ENCODE data around the gene SAXO1. TPM values are rescaled to one million over a fixed set of nuclear protein-coding genes. Genes with fewer than 3 reads are reported as not detected.

SAXO1 gene
- total and polyA plus RNA-seq, 4 donors = under 0.01 to 0.05 (median 0.01) TPM; not detected in 1

DNA sequence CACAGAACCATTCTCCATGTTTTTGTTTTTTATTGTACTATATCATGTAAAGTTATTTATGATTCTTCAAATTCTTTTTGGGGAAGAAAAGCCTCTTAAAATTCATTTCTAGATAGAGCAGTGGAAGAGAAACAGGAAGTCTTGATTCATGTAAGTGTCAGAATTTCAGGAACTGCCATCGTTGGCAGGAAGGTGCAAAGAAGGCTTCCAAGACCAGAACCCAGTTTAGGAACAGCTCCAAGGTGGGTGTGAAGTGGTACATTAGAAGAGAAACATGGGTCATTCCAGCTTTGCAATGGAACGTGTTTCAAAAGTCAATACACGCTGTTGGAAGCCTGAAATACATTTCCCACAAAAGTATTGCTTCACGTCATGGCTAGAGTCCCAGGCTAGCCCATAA lies 14.8 kb downstream of the SAXO1 start:
- H3K4me1 ChIP-seq (ENCODE audit: control insufficient read depth in 4 of 4, insufficient read depth in 4 of 4, low read length in 3 of 4) = no peaks in the 10 kb centered on the region
- WGBS = 63% methylated on average over 4 of the region's 4 CpGs
- DNase-seq (ENCODE audit: low spot score) = no peak

DNA sequence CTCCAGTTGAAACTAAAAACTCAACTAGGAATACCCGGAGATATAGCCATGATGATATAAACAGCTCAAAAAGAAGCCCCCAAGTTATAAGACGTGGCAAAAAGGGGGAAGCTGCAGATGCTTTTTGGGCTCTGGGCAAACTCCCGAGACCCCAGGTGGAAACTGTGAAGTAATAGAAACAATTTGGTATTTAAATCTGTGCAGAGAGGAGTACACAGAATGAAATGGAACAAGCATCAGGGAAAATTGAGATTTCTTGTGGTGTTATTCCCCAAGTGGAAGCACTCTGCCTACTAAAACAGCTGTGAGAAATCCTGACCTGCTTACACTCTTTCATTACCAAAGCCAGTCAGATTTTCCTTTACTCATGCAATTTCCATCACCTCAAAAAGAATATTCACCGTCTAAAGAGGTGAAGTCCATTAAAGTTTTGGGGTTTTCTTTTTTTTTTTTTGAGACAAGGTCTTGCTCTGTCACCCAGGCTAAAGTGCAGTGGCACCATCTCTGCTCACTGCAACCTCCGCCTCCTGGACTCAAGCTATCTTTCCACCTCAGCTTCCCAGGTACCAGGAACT lies 23.5 kb downstream of the SAXO1 start:
- H3K4me3 ChIP-seq (ENCODE audit: low read depth in 1 of 3, low read length in 3 of 3) = no peak overlapping the region
- TF ChIP-seq, protein P1, sequence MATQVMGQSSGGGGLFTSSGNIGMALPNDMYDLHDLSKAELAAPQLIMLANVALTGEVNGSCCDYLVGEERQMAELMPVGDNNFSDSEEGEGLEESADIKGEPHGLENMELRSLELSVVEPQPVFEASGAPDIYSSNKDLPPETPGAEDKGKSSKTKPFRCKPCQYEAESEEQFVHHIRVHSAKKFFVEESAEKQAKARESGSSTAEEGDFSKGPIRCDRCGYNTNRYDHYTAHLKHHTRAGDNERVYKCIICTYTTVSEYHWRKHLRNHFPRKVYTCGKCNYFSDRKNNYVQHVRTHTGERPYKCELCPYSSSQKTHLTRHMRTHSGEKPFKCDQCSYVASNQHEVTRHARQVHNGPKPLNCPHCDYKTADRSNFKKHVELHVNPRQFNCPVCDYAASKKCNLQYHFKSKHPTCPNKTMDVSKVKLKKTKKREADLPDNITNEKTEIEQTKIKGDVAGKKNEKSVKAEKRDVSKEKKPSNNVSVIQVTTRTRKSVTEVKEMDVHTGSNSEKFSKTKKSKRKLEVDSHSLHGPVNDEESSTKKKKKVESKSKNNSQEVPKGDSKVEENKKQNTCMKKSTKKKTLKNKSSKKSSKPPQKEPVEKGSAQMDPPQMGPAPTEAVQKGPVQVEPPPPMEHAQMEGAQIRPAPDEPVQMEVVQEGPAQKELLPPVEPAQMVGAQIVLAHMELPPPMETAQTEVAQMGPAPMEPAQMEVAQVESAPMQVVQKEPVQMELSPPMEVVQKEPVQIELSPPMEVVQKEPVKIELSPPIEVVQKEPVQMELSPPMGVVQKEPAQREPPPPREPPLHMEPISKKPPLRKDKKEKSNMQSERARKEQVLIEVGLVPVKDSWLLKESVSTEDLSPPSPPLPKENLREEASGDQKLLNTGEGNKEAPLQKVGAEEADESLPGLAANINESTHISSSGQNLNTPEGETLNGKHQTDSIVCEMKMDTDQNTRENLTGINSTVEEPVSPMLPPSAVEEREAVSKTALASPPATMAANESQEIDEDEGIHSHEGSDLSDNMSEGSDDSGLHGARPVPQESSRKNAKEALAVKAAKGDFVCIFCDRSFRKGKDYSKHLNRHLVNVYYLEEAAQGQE (IDR thresholded peaks at IDR 0.05) = no peak
- TF ChIP-seq RXRA (IDR thresholded peaks at IDR 0.05) (no peak), RAD21 (IDR thresholded peaks at IDR 0.05) (no peak), HNF4A (conservative IDR thresholded peaks at IDR 0.05) (no peak), JUND (IDR thresholded peaks at IDR 0.05) (no peak), NR2F2 (IDR thresholded peaks at IDR 0.05) (no peak), GABPA (IDR thresholded peaks at IDR 0.05 in 1 of 2, conservative IDR thresholded peaks at IDR 0.05 in 1 of 2) (no peak), SP1 (IDR thresholded peaks at IDR 0.05) (no peak), FOXA2 (IDR thresholded peaks at IDR 0.05) (no peak), FOXA1 (IDR thresholded peaks at IDR 0.05) (no peak), HNF4G (IDR thresholded peaks at IDR 0.05) (no peak), YY1 (IDR thresholded peaks at IDR 0.05) (no peak)
- TF ChIP-seq, protein P2, sequence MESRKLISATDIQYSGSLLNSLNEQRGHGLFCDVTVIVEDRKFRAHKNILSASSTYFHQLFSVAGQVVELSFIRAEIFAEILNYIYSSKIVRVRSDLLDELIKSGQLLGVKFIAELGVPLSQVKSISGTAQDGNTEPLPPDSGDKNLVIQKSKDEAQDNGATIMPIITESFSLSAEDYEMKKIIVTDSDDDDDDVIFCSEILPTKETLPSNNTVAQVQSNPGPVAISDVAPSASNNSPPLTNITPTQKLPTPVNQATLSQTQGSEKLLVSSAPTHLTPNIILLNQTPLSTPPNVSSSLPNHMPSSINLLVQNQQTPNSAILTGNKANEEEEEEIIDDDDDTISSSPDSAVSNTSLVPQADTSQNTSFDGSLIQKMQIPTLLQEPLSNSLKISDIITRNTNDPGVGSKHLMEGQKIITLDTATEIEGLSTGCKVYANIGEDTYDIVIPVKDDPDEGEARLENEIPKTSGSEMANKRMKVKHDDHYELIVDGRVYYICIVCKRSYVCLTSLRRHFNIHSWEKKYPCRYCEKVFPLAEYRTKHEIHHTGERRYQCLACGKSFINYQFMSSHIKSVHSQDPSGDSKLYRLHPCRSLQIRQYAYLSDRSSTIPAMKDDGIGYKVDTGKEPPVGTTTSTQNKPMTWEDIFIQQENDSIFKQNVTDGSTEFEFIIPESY (IDR thresholded peaks at IDR 0.05) = no peak
- TF ChIP-seq, protein P3, sequence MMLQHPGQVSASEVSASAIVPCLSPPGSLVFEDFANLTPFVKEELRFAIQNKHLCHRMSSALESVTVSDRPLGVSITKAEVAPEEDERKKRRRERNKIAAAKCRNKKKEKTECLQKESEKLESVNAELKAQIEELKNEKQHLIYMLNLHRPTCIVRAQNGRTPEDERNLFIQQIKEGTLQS (IDR thresholded peaks at IDR 0.05) = no peak
- TF ChIP-seq, protein P4, sequence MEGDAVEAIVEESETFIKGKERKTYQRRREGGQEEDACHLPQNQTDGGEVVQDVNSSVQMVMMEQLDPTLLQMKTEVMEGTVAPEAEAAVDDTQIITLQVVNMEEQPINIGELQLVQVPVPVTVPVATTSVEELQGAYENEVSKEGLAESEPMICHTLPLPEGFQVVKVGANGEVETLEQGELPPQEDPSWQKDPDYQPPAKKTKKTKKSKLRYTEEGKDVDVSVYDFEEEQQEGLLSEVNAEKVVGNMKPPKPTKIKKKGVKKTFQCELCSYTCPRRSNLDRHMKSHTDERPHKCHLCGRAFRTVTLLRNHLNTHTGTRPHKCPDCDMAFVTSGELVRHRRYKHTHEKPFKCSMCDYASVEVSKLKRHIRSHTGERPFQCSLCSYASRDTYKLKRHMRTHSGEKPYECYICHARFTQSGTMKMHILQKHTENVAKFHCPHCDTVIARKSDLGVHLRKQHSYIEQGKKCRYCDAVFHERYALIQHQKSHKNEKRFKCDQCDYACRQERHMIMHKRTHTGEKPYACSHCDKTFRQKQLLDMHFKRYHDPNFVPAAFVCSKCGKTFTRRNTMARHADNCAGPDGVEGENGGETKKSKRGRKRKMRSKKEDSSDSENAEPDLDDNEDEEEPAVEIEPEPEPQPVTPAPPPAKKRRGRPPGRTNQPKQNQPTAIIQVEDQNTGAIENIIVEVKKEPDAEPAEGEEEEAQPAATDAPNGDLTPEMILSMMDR (IDR thresholded peaks at IDR 0.05; ENCODE audit: low read depth, low read length, missing input control) = no peak
- TF ChIP-seq, protein P5, sequence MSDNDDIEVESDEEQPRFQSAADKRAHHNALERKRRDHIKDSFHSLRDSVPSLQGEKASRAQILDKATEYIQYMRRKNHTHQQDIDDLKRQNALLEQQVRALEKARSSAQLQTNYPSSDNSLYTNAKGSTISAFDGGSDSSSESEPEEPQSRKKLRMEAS (IDR thresholded peaks at IDR 0.05) = no peak
- DNase-seq (ENCODE audit: low spot score) = no peak
- no peaks in the 10 kb centered on the region for H3K9me3 ChIP-seq (ENCODE audit: control insufficient read depth in 4 of 4, low read length in 3 of 4)
- no peaks in the 10 kb centered on the region for H3K36me3 ChIP-seq (ENCODE audit: control insufficient read depth in 4 of 4, insufficient read depth in 3 of 4, low read depth in 1 of 4, low read length in 3 of 4)
- WGBS = 75% methylated on average over 5 of the region's 5 CpGs
- no peaks in the 10 kb centered on the region for H3K27me3 ChIP-seq (ENCODE audit: control insufficient read depth in 4 of 4, insufficient read depth in 4 of 4, low read length in 3 of 4)
- no peak overlapping the region for H3K27ac ChIP-seq (ENCODE audit: low read depth in 1 of 2, low read length in 2 of 2)
- H3K9ac ChIP-seq (ENCODE audit: low read depth in 1 of 2, low read length in 2 of 2) = no peak overlapping the region
- no peaks in the 10 kb centered on the region for H3K4me1 ChIP-seq (ENCODE audit: control insufficient read depth in 4 of 4, insufficient read depth in 4 of 4, low read length in 3 of 4)

More for the DNA sequence above, 14.8 kb downstream of the SAXO1 start:
- no peak overlapping the region for H3K4me3 ChIP-seq (ENCODE audit: low read depth in 1 of 3, low read length in 3 of 3)
- H3K36me3 ChIP-seq (ENCODE audit: control insufficient read depth in 4 of 4, insufficient read depth in 3 of 4, low read depth in 1 of 4, low read length in 3 of 4) = no peaks in the 10 kb centered on the region
- no peak overlapping the region for H3K9ac ChIP-seq (ENCODE audit: low read depth in 1 of 2, low read length in 2 of 2)
- TF ChIP-seq, protein P5 (IDR thresholded peaks at IDR 0.05) = no peak
- TF ChIP-seq, protein P2 (IDR thresholded peaks at IDR 0.05) = no peak
- no peak for TF ChIP-seq FOXA2 (IDR thresholded peaks at IDR 0.05)
- TF ChIP-seq RAD21 (IDR thresholded peaks at IDR 0.05) = no peak
- no peaks in the 10 kb centered on the region for H3K9me3 ChIP-seq (ENCODE audit: control insufficient read depth in 4 of 4, low read length in 3 of 4)
- H3K27me3 ChIP-seq (ENCODE audit: control insufficient read depth in 4 of 4, insufficient read depth in 4 of 4, low read length in 3 of 4) = no peaks in the 10 kb centered on the region
- H3K27ac ChIP-seq (ENCODE audit: low read depth in 1 of 2, low read length in 2 of 2) = no peak overlapping the region
